HUES48 (cell line): Measurements from ENCODE around the gene DUSP1.

Experiments
- H3K27ac ChIP-seq: one replicate; pipeline ENCODE4 v1.7.0; 2013; ENCODE audit warnings: low read depth, low read length, inconsistent platforms
- H3K27me3 ChIP-seq: 2 replicates; pipeline ENCODE4 v1.6.1; 2013; ENCODE audit warnings: mild to moderate bottlenecking, low read length; ENCODE audit not compliant: control insufficient read depth, insufficient read depth
- H3K36me3 ChIP-seq: 2 replicates; pipeline ENCODE4 v1.6.1; 2013; ENCODE audit warnings: low read length; ENCODE audit not compliant: control insufficient read depth, insufficient read depth
- H3K4me1 ChIP-seq: 2 replicates; pipeline ENCODE4 v1.6.1; 2013; ENCODE audit warnings: mild to moderate bottlenecking, low read length; ENCODE audit not compliant: control insufficient read depth, insufficient read depth
- H3K4me3 ChIP-seq: 2 replicates; pipeline ENCODE4 v1.5.1; 2013; ENCODE audit warnings: mild to moderate bottlenecking, low read depth, low read length
- H3K9ac ChIP-seq: 2 replicates; pipeline ENCODE4 v1.6.1; 2013; ENCODE audit warnings: mild to moderate bottlenecking, low read depth, low read length, moderate library complexity
- H3K9me3 ChIP-seq: 2 replicates; pipeline ENCODE4 v1.6.1; 2013; ENCODE audit warnings: low read length; ENCODE audit not compliant: control insufficient read depth, insufficient read depth

The DUSP1 gene

GRCh38 chr5:172775326-172776234 lies 4.6 kb upstream of the DUSP1 start:
- Histone ChIP-seq H3K36me3 (no peaks in the 10 kb centered on the region), H3K27ac (no peak overlapping the region), H3K27me3 (peaks cover 27% of the 10 kb centered on the region), H3K9ac (no peak overlapping the region), H3K9me3 (no peaks in the 10 kb centered on the region), H3K4me1 (peaks cover 2% of the 10 kb centered on the region; the same call in 1 of the 2 replicates), H3K4me3 (no peak overlapping the region)

GRCh38 chr5:172774561-172775315 lies 3.7 kb upstream of the DUSP1 start:
- Histone ChIP-seq H3K27ac (no peak overlapping the region), H3K4me1 (peaks cover 5% of the 10 kb centered on the region)

GRCh38 chr5:172773481-172774469 lies 2.8 kb upstream of the DUSP1 start:
- Histone ChIP-seq H3K4me1 (peaks cover 9% of the 10 kb centered on the region), H3K9ac (no peak overlapping the region), H3K4me3 (no peak overlapping the region), H3K27me3 (peaks cover 36% of the 10 kb centered on the region), H3K36me3 (peaks cover 7% of the 10 kb centered on the region), H3K27ac (no peak overlapping the region), H3K9me3 (no peaks in the 10 kb centered on the region)

More at GRCh38 chr5:172774561-172775315, 3.7 kb upstream of the DUSP1 start:
- Histone ChIP-seq H3K4me3 (no peak overlapping the region), H3K36me3 (no peaks in the 10 kb centered on the region), H3K27me3 (peaks cover 34% of the 10 kb centered on the region), H3K9me3 (no peaks in the 10 kb centered on the region), H3K9ac (no peak overlapping the region)

GRCh38 chr5:172772112-172772906 lies 1.3 kb upstream of the DUSP1 start:
- Histone ChIP-seq H3K9me3 (no peaks in the 10 kb centered on the region), H3K27ac (peak overlapping the region; percentile 83), H3K36me3 (peaks cover 19% of the 10 kb centered on the region), H3K9ac (no peak overlapping the region), H3K4me1 (peaks cover 9% of the 10 kb centered on the region), H3K4me3 (peak overlapping the region; percentile 58), H3K27me3 (peaks cover 36% of the 10 kb centered on the region)

- H3K27me3 ChIP-seq, result peaks cover 36% of the 10 kb centered on the region
- H3K27ac ChIP-seq, result peak overlapping the region; percentile 83
- peaks cover 9% of the 10 kb centered on the region for H3K4me1 ChIP-seq
- peak overlapping the region; percentile 58 for H3K4me3 ChIP-seq
- H3K9ac ChIP-seq, result peak overlapping the region; percentile 17
- peaks cover 19% of the 10 kb centered on the region for H3K36me3 ChIP-seq
- H3K9me3 ChIP-seq, result no peaks in the 10 kb centered on the region
These were observed 580 bp upstream of the DUSP1 start for GRCh38 chr5:172771439-172772111.

- peak overlapping the region; percentile 95 for H3K9ac ChIP-seq
- H3K36me3 ChIP-seq, result peaks cover 19% of the 10 kb centered on the region
- H3K4me1 ChIP-seq, result peaks cover 13% of the 10 kb centered on the region
- H3K27ac ChIP-seq, result peak overlapping the region; percentile 88
- peak overlapping the region; percentile 83 for H3K4me3 ChIP-seq
- peaks cover 31% of the 10 kb centered on the region for H3K27me3 ChIP-seq
- no peaks in the 10 kb centered on the region for H3K9me3 ChIP-seq
These were observed 671 bp downstream of the DUSP1 start for GRCh38 chr5:172770374-172770674.

GRCh38 chr5:172769616-172770373 lies 1.2 kb downstream of the DUSP1 start:
- H3K27me3 ChIP-seq, result peaks cover 30% of the 10 kb centered on the region
- no peaks in the 10 kb centered on the region for H3K9me3 ChIP-seq
- H3K27ac ChIP-seq, result peak overlapping the region; percentile 10
- peak overlapping the region; percentile 83 for H3K4me3 ChIP-seq
- peaks cover 16% of the 10 kb centered on the region for H3K4me1 ChIP-seq
- peaks cover 19% of the 10 kb centered on the region for H3K36me3 ChIP-seq
- H3K9ac ChIP-seq, result peak overlapping the region; percentile 95

- Histone ChIP-seq H3K27me3 (peaks cover 28% of the 10 kb centered on the region), H3K9me3 (no peaks in the 10 kb centered on the region), H3K27ac (no peak overlapping the region), H3K4me1 (peaks cover 20% of the 10 kb centered on the region), H3K36me3 (peaks cover 19% of the 10 kb centered on the region), H3K4me3 (peak overlapping the region; percentile 83), H3K9ac (no peak overlapping the region)
These were observed 1.7 kb downstream of the DUSP1 start for GRCh38 chr5:172769342-172769615.

GRCh38 chr5:172768573-172769341 lies 2.2 kb downstream of the DUSP1 start:
- H3K9ac ChIP-seq, result no peak overlapping the region
- H3K27ac ChIP-seq, result no peak overlapping the region
- no peak overlapping the region for H3K4me3 ChIP-seq

More at GRCh38 chr5:172768573-172769341, 2.2 kb downstream of the DUSP1 start:
- Histone ChIP-seq H3K9me3 (no peaks in the 10 kb centered on the region), H3K27me3 (peaks cover 23% of the 10 kb centered on the region), H3K4me1 (peaks cover 20% of the 10 kb centered on the region), H3K36me3 (peaks cover 19% of the 10 kb centered on the region)
